HUDEP-2 (cell line): ENCODE data around the gene ANAPC10.
"Not testable (repeated sequence)": the region's sequence is repeated elsewhere in the genome, so short reads cannot be mapped to it uniquely, and the experiment has no call there.

Experiments used
- DNase-seq, 76 experiments: peaks; one replicate each; lab custom pipeline; 2025; ENCODE audit not compliant: unreplicated experiment in 76 of 76; lab: John Stamatoyannopoulos, UW

ANAPC10 gene

DNA sequence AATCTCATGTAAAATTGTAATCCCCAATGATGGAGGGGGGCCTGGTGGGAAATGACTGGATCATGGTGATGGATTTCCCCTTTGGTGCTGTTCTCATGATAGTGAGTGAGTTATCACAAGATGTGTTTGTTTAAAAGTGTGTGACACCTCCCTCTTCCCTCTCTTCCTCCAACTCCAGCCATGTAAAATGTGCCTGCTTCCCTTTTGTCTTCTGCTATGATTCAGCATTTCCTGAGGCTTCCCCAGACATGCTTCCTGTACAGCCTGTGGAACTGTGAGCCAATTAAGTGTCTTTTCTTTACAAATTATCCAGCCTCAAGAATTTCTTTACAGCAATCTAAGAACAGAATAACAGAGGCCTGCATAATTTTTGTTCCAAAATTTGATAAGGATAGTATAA is 85.2 kb downstream of the ANAPC10 start:
- no peak for DNase-seq

DNA sequence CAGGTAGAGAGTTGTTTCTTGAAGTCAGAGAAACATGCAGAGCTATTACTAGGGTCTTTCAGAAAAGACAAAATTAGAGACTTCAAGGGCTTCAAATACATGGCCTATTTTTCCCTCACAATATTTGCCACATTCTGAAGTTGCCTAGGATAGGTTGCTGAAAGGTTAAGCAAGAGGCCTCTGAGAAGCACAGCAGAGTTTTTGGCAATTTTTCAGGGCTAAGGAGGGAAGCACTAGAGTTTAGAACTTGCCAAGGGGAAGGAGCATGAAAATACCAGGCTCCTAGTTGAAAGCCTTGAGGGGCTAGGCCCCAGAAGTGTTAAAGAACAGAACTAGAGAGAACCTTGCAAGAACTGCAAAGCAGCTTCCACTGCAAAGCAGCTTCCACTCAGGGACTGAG is 86.4 kb downstream of the ANAPC10 start:
- DNase-seq = no peak

DNA sequence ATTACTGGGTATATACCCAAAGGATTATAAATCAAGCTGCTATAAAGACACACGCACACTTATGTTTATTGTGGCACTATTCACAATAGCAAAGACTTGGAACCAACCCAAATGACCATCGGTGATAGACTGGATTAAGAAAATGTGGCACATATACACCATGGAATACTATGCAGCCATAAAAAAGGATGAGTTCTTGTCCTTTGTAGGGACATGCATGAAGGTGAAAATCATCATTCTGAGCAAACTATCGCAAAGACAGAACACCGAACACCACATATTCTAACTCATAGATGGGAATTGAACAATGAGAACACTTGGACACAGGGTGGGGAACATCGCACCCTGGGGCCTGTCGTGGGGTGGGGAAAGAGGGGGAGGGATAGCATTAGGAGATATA is 87.7 kb downstream of the ANAPC10 start:
- not testable (repeated sequence) for DNase-seq

DNA sequence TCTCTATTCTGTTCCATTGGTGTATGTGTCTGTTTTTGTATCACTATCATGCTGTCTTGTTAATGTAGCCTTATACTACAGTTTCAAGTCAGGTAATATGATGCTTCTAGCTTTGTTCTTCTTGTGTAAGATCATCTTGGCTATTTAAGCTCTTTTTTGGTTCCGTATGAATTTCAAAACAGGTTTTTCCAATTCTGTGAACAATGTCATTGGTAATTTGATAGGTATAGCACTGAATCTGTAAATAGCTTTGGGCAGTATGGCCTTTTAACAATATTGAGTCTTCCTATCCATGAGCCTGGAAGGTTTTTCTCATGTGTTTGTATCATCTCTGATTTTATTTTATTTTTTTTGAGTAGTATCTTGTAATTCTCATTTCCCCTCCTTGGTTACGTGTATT is 94.3 kb downstream of the ANAPC10 start:
- DNase-seq = no peak

DNA sequence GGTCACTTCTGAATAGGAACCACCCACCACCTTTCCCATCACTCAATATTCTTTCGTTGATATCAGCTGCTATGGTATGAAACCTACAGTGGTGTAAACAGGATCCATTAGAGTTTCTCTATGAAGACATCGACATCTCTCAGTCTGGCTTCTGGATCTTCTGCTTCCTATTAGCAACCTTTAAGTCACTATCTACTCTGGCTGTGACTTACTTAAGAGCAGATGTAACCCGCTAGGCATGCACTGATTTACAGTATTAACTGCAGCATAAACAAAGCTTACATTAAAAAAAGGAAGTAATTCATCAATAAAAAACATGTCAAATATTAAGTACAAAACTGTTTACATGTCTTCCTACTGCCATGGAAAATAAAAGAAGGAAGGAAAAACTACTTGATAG is 96.4 kb downstream of the ANAPC10 start:
- DNase-seq = no peak

DNA sequence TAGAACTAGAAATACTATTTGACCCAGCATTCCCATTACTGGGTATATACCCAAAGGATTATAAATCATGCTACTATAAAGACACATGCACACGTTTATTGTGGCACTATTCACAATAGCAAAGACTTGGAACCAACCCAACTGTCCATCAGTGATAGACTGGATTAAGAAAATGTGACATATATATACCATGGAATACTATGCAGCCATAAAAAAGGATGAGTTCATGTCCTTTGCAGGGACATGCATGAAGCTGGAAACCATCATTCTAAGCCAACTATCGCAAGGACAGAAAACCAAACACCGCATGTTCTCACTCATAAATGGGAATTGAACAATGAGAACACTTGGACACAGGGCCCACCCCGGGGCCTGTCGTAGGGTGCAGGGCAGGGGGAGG is 97.3 kb downstream of the ANAPC10 start:
- DNase-seq = not testable (repeated sequence)

DNA sequence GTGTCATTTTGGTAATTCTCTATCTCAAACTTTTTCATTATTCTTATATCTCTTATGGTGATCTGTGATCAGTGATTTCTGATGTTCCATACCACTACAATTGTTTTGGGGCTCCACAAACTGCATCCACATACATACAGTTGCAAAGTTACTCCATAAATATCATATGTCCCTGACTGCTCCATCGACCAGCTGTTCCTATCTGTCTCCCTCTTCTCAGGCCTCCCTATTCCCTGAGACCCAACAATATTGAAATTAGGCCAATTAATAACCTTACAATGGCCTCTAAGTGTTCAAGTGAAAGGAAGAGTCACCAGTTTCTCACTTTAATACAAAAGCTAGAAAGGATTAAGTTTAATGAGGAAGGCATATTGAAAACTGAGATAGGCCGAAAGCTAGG is 108.7 kb downstream of the ANAPC10 start:
- DNase-seq = no peak

DNA sequence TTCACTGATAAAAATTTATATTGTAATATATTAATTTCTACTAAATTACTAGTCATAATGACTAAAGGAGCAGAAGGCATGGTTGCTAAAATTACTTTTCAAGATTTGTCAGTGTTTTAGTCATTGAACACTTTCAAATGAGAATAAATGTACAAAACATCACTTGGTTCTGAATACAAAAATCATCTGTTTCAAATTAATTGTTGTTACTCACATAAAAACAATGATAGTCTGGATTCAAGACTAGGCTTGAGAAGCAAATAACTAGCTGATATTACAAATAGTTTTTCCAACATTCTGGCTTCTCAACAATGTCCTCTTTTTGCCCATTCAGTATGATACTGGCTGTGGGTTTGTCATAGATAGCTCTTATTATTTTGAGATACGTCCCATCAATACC is 112.5 kb downstream of the ANAPC10 start:
- no peak for DNase-seq

DNA sequence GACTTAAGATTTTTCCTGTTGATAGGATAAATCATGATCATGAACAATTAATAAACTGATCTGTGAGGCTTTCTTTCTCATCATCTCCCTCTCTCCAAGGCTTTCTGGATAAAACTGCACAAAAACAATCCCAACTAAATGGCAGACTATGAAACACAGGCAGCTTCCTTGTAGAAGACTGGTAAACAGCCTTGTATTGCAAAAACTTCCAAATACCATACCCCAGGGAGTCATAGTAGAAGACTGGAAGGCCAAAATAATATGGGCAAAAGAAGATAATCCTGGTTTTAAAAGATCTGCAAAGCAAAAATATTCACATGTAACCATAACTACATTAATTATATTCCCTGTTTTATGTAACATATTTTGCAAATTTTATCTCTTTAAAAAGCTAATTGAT is 113.0 kb downstream of the ANAPC10 start:
- DNase-seq = no peak

DNA sequence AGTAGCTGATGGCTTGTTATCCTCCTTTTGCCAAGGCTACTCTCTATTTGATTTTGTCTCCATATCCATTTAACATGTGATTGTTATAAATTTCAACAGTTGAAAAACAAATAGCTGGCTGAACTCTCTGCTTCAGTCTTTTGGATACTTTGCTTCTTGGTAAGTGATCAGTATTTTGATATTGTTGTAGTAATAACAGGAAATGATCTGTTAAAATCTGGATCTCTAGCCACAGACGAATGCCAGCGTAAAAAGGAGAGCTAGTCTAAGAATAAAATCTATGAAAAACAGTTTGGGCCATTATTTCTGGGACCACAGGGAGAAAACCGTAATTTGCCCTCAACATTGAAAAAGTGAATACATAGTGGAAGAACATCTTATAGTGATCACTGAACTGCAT is 113.8 kb downstream of the ANAPC10 start:
- DNase-seq = no peak

DNA sequence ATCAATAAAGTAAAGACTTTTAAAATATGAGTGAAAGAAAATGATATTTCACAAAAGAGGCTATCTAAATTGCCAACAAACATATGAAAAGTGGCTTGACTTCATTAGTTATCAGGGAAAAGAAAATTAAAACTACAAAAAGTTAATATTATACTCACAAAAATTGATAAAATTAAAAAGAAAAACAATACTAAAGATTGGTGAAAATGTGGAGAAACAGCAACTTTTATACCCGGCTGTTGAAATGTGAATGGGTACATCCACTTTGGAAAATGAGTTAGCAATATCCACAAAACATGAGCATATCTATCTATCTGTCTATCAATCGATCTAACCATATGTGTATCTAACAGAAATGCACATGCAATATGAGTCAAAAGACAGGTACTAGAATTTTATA is 122.3 kb downstream of the ANAPC10 start:
- no peak for DNase-seq

DNA sequence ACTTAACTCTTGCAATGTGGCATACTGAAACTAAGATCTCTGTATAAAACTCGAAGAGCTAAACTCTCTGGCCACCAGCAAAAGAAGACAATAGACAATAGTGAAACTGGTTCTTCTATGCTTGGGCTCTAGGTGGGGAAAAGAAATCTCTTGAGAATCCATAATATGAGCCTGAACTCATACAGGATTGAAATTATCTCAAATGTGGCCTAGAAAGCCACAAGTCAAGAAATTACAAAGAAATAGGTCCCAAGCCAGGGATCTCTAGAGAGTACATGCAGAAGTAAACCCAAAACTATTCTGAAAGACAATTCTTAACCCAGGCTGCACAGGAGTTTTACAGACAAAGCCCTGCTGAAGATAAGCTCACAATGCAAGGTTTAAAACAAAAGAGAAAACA is 127.4 kb downstream of the ANAPC10 start:
- no peak for DNase-seq

DNA sequence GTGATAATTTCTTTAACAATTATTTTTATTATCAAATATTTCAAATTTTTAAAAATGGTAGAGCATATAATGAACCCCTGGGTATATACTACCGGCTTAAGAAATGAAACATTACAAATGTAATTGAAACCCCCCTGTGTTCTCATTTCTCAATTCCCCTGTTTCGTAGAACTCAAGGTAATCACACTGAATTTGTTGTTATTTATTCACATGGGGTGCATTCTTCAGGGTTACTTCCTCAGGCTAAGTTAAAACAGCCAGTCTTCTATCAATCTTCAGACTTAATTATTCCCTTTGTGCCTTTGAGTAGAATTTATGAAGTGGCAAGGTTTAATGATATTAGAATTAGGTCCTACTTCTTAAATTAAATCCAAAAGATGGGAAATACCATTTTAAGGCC is 128.2 kb downstream of the ANAPC10 start:
- DNase-seq = no peak

DNA sequence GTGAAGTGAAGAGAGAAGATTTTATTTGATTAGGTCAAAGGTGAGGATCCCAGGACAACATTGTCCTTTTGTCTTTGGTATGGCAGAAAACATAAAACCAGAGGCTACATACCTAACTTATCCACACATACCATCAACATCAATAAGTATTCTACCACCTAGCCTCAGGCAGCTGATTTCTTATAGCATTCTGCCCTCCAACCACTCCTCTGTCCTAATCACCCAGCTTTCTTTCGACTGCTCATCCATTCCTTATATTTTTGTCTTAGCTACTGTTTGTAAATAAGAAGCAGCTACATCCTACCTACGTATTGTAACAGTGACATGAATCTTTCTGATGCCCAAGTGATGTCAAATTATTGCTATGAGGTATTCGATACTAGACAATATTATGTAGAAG is 129.4 kb downstream of the ANAPC10 start:
- no peak for DNase-seq

DNA sequence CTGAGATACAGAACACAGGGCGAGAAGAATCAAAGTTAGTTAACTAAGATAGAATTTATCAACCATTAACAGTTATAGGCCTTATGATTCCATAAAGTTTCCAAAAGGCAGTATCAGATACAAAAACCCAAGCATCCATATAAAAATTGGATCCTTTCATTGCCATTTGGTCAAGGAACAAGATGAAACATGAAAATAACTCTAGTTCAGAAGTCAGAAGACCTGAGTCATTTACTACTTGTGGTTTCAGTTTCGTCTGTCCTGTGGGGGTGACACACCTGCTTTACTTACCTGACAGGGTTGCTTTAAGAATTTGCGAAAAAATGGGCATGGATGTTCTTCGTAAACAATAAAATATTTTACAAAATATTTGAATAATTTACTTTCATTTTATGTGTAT is 130.8 kb downstream of the ANAPC10 start:
- DNase-seq = no peak

DNA sequence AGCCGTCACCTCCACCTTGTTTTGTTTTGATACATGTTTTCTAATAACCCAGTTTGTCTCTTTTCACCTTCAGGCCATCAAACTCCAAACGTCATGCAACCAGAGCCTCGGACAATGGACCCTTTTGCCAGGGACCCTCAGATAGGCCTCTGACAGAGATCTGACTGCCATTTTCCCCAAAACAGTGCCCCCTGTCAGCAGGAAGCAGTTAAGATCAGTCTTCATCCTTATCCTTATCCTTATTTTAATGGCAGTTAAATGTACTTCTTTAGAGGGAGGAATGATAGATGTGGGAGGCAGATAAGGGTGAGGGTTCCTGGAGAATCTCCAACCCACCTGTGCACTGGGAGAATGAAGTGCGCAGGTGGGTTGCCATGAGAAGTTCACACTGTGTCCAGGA is 135.7 kb downstream of the ANAPC10 start:
- no peak for DNase-seq

DNA sequence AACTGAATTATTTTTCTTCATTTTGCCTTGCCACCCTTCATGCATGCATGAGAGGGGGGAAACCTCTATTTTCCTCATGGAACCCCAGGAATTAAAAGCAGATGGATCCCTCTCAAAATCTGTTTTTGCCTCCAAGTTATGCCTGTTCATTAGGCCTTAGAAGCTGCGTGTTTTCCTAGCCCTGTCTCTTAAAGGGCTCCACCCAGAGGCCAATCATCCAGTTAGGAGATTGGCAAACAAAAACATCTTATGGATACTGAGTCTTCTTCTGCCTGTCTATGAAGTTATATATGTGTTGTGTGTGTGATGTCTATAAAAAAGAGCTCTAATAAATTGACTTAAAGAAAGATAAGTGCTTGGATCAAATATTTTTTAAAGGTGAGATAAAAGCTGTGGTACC is 142.9 kb downstream of the ANAPC10 start:
- DNase-seq = peak in 1 of 76 experiments; percentile 1

DNA sequence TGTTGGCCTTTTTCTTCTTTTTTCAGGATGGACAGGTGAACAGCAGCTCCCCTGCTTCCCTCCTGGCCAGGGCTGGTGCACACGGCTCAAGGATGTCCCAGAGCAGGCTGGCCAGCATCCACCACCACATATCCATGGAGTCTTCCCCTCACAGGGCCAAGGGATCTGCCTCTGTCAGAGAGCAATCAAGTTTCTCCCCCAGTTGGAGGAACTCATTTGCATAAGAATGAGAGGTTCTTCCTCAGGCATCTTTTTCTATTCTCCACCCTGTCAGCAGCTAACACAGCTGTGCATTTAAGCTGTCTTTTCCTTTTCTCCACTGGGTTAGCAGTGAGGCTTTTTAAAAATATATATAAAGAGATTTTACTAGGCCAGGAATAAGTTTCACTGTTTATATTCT is 143.8 kb downstream of the ANAPC10 start:
- DNase-seq = no peak

DNA sequence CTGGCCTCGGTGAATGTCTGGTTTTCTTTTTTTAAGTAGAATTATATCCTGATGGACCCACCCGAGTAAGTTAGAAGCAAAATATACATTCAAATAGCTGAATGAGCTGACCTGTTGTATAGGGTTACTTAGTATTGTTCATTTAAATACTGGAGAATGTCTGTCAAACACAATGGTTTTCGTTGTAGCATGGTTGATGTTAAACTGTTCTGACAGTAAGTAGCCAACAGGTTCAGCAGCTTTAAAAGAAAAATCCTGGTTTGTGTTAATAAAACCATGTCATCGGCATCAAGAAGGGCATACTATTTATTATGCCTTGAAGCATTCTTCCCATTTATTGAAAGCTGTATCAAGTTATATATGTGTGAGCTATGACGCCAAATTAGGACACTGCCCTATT is 149.6 kb downstream of the ANAPC10 start:
- DNase-seq = no peak

DNA sequence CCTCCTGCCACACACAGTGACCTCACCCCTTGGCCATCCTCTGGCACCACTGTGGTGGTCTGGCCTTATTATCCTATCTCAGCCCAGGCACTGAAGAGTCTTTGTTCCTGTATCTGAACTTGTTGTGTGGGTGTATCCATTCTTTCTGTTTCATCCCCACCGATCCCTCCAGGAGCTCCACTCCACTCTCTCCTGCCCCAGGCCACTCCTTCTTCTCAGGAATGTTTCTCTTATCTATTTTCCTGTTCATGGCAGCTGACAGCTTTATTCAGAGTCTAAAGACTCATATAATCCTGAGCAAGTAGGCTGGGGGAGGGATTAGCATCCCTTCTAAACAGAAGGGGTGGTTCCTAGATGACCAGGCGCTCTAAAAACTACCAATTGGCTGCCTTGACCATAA is 150.0 kb downstream of the ANAPC10 start:
- no peak for DNase-seq
